ENCODE results near the gene LEO1.
A peak's percentile ranks its signal among the peaks of the same experiment; 100 is the strongest.

The LEO1 gene

GRCh38 chr15:51970132-51970817 lies 1.3 kb downstream of the LEO1 start:
- Histone ChIP-seq H3K27me3 (ENCODE audit: insufficient read depth, poor library complexity, severe bottlenecking) (no peaks in the 10 kb centered on the region), H3K4me3 (replicated peaks; ENCODE audit: insufficient read depth, low read length) (peak overlapping the region; percentile 84), H3K27ac (replicated peaks) (peak overlapping the region; percentile 90; the same call in 1 of the 2 replicates)
- no peak for DNase-seq (ENCODE audit: low read depth in 1 of 2, low spot score in 1 of 2)
- TF ChIP-seq GABPA (IDR thresholded peaks at IDR 0.05; ENCODE audit: low read depth) (no peak), SPI1 (IDR thresholded peaks at IDR 0.05; ENCODE audit: borderline replicate concordance, low read depth) (no peak), CTCF (IDR thresholded peaks at IDR 0.05; ENCODE audit: insufficient read depth, low read length) (no peak), POLR2AphosphoS5 (IDR thresholded peaks at IDR 0.05; ENCODE audit: low read depth) (no peak), REST (IDR thresholded peaks at IDR 0.05; ENCODE audit: insufficient replicate concordance, low read depth) (no peak)

- Histone ChIP-seq H3K27me3 (ENCODE audit: insufficient read depth, poor library complexity, severe bottlenecking) (no peaks in the 10 kb centered on the region), H3K4me3 (replicated peaks; ENCODE audit: insufficient read depth, low read length) (no peak overlapping the region), H3K27ac (replicated peaks) (no peak overlapping the region)
- TF ChIP-seq REST (IDR thresholded peaks at IDR 0.05; ENCODE audit: insufficient replicate concordance, low read depth): no peak
- TF ChIP-seq CTCF (IDR thresholded peaks at IDR 0.05; ENCODE audit: insufficient read depth, low read length): no peak
- no peak for TF ChIP-seq GABPA (IDR thresholded peaks at IDR 0.05; ENCODE audit: low read depth)
- no peak for TF ChIP-seq SPI1 (IDR thresholded peaks at IDR 0.05; ENCODE audit: borderline replicate concordance, low read depth)
- TF ChIP-seq POLR2AphosphoS5 (IDR thresholded peaks at IDR 0.05; ENCODE audit: low read depth): no peak
- DNase-seq (ENCODE audit: low read depth in 1 of 2, low spot score in 1 of 2): no peak
Observed at GRCh38 chr15:51969728-51970127, 1.9 kb downstream of the LEO1 start.

- no peak for TF ChIP-seq GABPA (IDR thresholded peaks at IDR 0.05; ENCODE audit: low read depth)
- no peak overlapping the region for H3K4me3 ChIP-seq (replicated peaks; ENCODE audit: insufficient read depth, low read length)
- DNase-seq (ENCODE audit: low read depth in 1 of 2, low spot score in 1 of 2): no peak
- H3K27me3 ChIP-seq (ENCODE audit: insufficient read depth, poor library complexity, severe bottlenecking): no peaks in the 10 kb centered on the region
- H3K27ac ChIP-seq (replicated peaks): no peak overlapping the region
Observed at GRCh38 chr15:51967583-51967982, 4.0 kb downstream of the LEO1 start.

- no peak for DNase-seq (ENCODE audit: low read depth in 1 of 2, low spot score in 1 of 2)
- Histone ChIP-seq H3K4me3 (replicated peaks; ENCODE audit: insufficient read depth, low read length) (no peak overlapping the region), H3K27me3 (ENCODE audit: insufficient read depth, poor library complexity, severe bottlenecking) (no peaks in the 10 kb centered on the region), H3K27ac (replicated peaks) (no peak overlapping the region)
- TF ChIP-seq POLR2AphosphoS5 (IDR thresholded peaks at IDR 0.05; ENCODE audit: low read depth) (no peak), CTCF (IDR thresholded peaks at IDR 0.05; ENCODE audit: insufficient read depth, low read length) (no peak), GABPA (IDR thresholded peaks at IDR 0.05; ENCODE audit: low read depth) (no peak), SPI1 (IDR thresholded peaks at IDR 0.05; ENCODE audit: borderline replicate concordance, low read depth) (no peak)
Observed at GRCh38 chr15:51966192-51966591, 5.4 kb downstream of the LEO1 start.
